Activated naive CD4-positive, alpha-beta T cell treated with anti-CD3 and anti-CD28 coated beads, Interleukin-2, amount 10 ng/mL, durations not matched to agents 7 days and 5 days (primary cell): ENCODE measurements around the gene GMPR.
"Not testable (repeated sequence)": the region's sequence is repeated elsewhere in the genome, so short reads cannot be mapped to it uniquely, and the experiment has no call there.

ENCODE experiments used
- CTCF ChIA-PET: fragments of 350-600 bp; sonication (Branson Sonifier 250); formaldehyde crosslinking; loops from one replicate; lab custom pipeline; 2021; ENCODE audit warnings: antibody characterized with exemption; lab: Charles Lee
- DNase-seq: peaks from one replicate; pipeline ENCODE4 v3.0.0-alpha.2; 2020
- H3K27ac Mint-ChIP-seq: one replicate; pipeline ENCODE4 v1.8.0; 2021; ENCODE audit warnings: mild to moderate bottlenecking, moderate library complexity, mixed read lengths
- H3K27me3 Mint-ChIP-seq: one replicate; pipeline ENCODE4 v1.8.0; 2021; ENCODE audit warnings: mild to moderate bottlenecking, mixed read lengths
- H3K36me3 Mint-ChIP-seq: one replicate; pipeline ENCODE4 v1.8.0; 2021; ENCODE audit warnings: mixed read lengths
- H3K4me1 Mint-ChIP-seq: one replicate; pipeline ENCODE4 v1.8.0; 2021; ENCODE audit warnings: mixed read lengths
- H3K4me3 Mint-ChIP-seq: one replicate; pipeline ENCODE4 v1.8.0; 2021; ENCODE audit warnings: mild to moderate bottlenecking, moderate library complexity, mixed read lengths
- H3K9me3 Mint-ChIP-seq: one replicate; pipeline ENCODE4 v1.8.0; 2021; ENCODE audit warnings: mixed read lengths

The GMPR gene

GRCh38 chr6:16265351-16266341 is 27.3 kb downstream of the GMPR start:
- no peak for DNase-seq
- no peaks in the 10 kb centered on the region for H3K36me3 Mint-ChIP-seq
- CTCF ChIA-PET, result interaction anchor here (1.2 kb wide), 1 partner anchor 20 kb away, joined by 4 read pairs; no protein-coding TSS in a partner anchor

GRCh38 chr6:16267428-16268263 is 29.3 kb downstream of the GMPR start:
- no peak for DNase-seq
- H3K9me3 Mint-ChIP-seq, result no peaks in the 10 kb centered on the region
- H3K36me3 Mint-ChIP-seq, result no peaks in the 10 kb centered on the region
- CTCF ChIA-PET, result no interaction called here
- no peak overlapping the region for H3K4me3 Mint-ChIP-seq
- no peak overlapping the region for H3K27ac Mint-ChIP-seq
- peaks cover 10% of the 10 kb centered on the region for H3K27me3 Mint-ChIP-seq
- H3K4me1 Mint-ChIP-seq, result no peaks in the 10 kb centered on the region

More at GRCh38 chr6:16265351-16266341, 27.3 kb downstream of the GMPR start:
- no peaks in the 10 kb centered on the region for H3K4me1 Mint-ChIP-seq
- no peaks in the 10 kb centered on the region for H3K9me3 Mint-ChIP-seq
- no peak overlapping the region for H3K4me3 Mint-ChIP-seq
- peaks cover 10% of the 10 kb centered on the region for H3K27me3 Mint-ChIP-seq
- H3K27ac Mint-ChIP-seq, result no peak overlapping the region

GRCh38 chr6:16269442-16270070 is 31.2 kb downstream of the GMPR start:
- not testable (repeated sequence) for H3K9me3 Mint-ChIP-seq, H3K4me3 Mint-ChIP-seq, H3K27ac Mint-ChIP-seq, H3K4me1 Mint-ChIP-seq, H3K36me3 Mint-ChIP-seq, DNase-seq
- peaks cover 14% of the 10 kb centered on the region for H3K27me3 Mint-ChIP-seq
- CTCF ChIA-PET, result interaction anchor here (0.7 kb wide), 1 partner anchor 659 kb away, joined by 3 read pairs; no protein-coding TSS in a partner anchor

GRCh38 chr6:16270178-16270794 is 31.9 kb downstream of the GMPR start:
- H3K27me3 Mint-ChIP-seq, result peaks cover 14% of the 10 kb centered on the region
- no peak for DNase-seq
- H3K4me3 Mint-ChIP-seq, result no peak overlapping the region
- no peaks in the 10 kb centered on the region for H3K9me3 Mint-ChIP-seq
- no peak overlapping the region for H3K27ac Mint-ChIP-seq
- H3K4me1 Mint-ChIP-seq, result no peaks in the 10 kb centered on the region
- H3K36me3 Mint-ChIP-seq, result no peaks in the 10 kb centered on the region
- CTCF ChIA-PET, result no interaction called here

- peaks cover 14% of the 10 kb centered on the region for H3K27me3 Mint-ChIP-seq
- CTCF ChIA-PET, result no interaction called here
- no peak for DNase-seq
These were observed 33.0 kb downstream of the GMPR start for GRCh38 chr6:16271428-16271827.

GRCh38 chr6:16272201-16272600 is 33.8 kb downstream of the GMPR start:
- no peak overlapping the region for H3K27ac Mint-ChIP-seq
- CTCF ChIA-PET, result no interaction called here

More at GRCh38 chr6:16271428-16271827, 33.0 kb downstream of the GMPR start:
- H3K36me3 Mint-ChIP-seq, result no peaks in the 10 kb centered on the region
- H3K4me3 Mint-ChIP-seq, result no peak overlapping the region
- no peak overlapping the region for H3K27ac Mint-ChIP-seq
- H3K9me3 Mint-ChIP-seq, result no peaks in the 10 kb centered on the region
- no peaks in the 10 kb centered on the region for H3K4me1 Mint-ChIP-seq

GRCh38 chr6:16273256-16273655 is 34.9 kb downstream of the GMPR start:
- Mint-ChIP-seq H3K4me3 (no peak overlapping the region), H3K4me1 (no peaks in the 10 kb centered on the region), H3K27me3 (peaks cover 10% of the 10 kb centered on the region), H3K27ac (no peak overlapping the region), H3K9me3 (no peaks in the 10 kb centered on the region), H3K36me3 (no peaks in the 10 kb centered on the region)
- no peak for DNase-seq
- CTCF ChIA-PET, result no interaction called here

More at GRCh38 chr6:16272201-16272600, 33.8 kb downstream of the GMPR start:
- Mint-ChIP-seq H3K27me3 (peaks cover 14% of the 10 kb centered on the region), H3K9me3 (no peaks in the 10 kb centered on the region), H3K4me1 (no peaks in the 10 kb centered on the region), H3K4me3 (no peak overlapping the region), H3K36me3 (no peaks in the 10 kb centered on the region)
- DNase-seq, result no peak

GRCh38 chr6:16274483-16274882 is 36.1 kb downstream of the GMPR start:
- no peaks in the 10 kb centered on the region for H3K36me3 Mint-ChIP-seq
- no peak overlapping the region for H3K4me3 Mint-ChIP-seq
- H3K9me3 Mint-ChIP-seq, result no peaks in the 10 kb centered on the region

GRCh38 chr6:16274885-16275589 is 36.6 kb downstream of the GMPR start:
- no peak overlapping the region for H3K4me3 Mint-ChIP-seq
- CTCF ChIA-PET, result interaction anchor here (1.3 kb wide), 1 partner anchor 21 kb away, joined by 4 read pairs; no protein-coding TSS in a partner anchor

More at GRCh38 chr6:16274483-16274882, 36.1 kb downstream of the GMPR start:
- Mint-ChIP-seq H3K4me1 (no peaks in the 10 kb centered on the region), H3K27me3 (peaks cover 10% of the 10 kb centered on the region), H3K27ac (no peak overlapping the region)
- no peak for DNase-seq
- CTCF ChIA-PET, result interaction anchor here (1.3 kb wide), 1 partner anchor 22 kb away, joined by 4 read pairs; no protein-coding TSS in a partner anchor

GRCh38 chr6:16277101-16277981 is 39.0 kb downstream of the GMPR start:
- Mint-ChIP-seq H3K27me3 (peaks cover 8% of the 10 kb centered on the region), H3K4me1 (no peaks in the 10 kb centered on the region), H3K36me3 (no peaks in the 10 kb centered on the region), H3K4me3 (no peak overlapping the region), H3K9me3 (no peaks in the 10 kb centered on the region), H3K27ac (no peak overlapping the region)
- DNase-seq, result peak; percentile 32
- CTCF ChIA-PET, result interaction anchor here (1.2 kb wide), 1 partner anchor 10 kb away, joined by 3 read pairs; no protein-coding TSS in a partner anchor

More at GRCh38 chr6:16274885-16275589, 36.6 kb downstream of the GMPR start:
- Mint-ChIP-seq H3K9me3 (no peaks in the 10 kb centered on the region), H3K27me3 (peaks cover 9% of the 10 kb centered on the region), H3K27ac (no peak overlapping the region), H3K36me3 (no peaks in the 10 kb centered on the region), H3K4me1 (no peaks in the 10 kb centered on the region)
- no peak for DNase-seq

GRCh38 chr6:16278048-16278724 is 39.8 kb downstream of the GMPR start:
- Mint-ChIP-seq H3K27ac (no peak overlapping the region), H3K36me3 (no peaks in the 10 kb centered on the region), H3K4me1 (no peaks in the 10 kb centered on the region), H3K27me3 (peaks cover 8% of the 10 kb centered on the region), H3K9me3 (no peaks in the 10 kb centered on the region), H3K4me3 (no peak overlapping the region)
- CTCF ChIA-PET, result interaction anchor here (1.2 kb wide), 1 partner anchor 10 kb away, joined by 3 read pairs; no protein-coding TSS in a partner anchor
- DNase-seq, result no peak

GRCh38 chr6:16278750-16279149 is 40.4 kb downstream of the GMPR start:
- Mint-ChIP-seq H3K4me1 (no peaks in the 10 kb centered on the region), H3K27ac (no peak overlapping the region), H3K27me3 (peaks cover 4% of the 10 kb centered on the region), H3K36me3 (no peaks in the 10 kb centered on the region), H3K9me3 (no peaks in the 10 kb centered on the region), H3K4me3 (no peak overlapping the region)
- CTCF ChIA-PET, result no interaction called here
- DNase-seq, result no peak
